CD4-positive, CD25-positive, alpha-beta regulatory T cell (primary cell): ENCODE results near the gene UBLCP1. TPM values are rescaled to one million over a fixed set of nuclear protein-coding genes. Genes with fewer than 3 reads are reported as not detected.
A peak's percentile ranks its signal among the peaks of the same experiment; 100 is the strongest.

ENCODE experiments used
- ATAC-seq, 2 donors: fragments of 150-1000 bp; cut with Tn5 transposase; one replicate each; pipeline ENCODE4 v1.10.0; 2021; ENCODE audit warnings: low read depth in 2 of 2, moderate number of reproducible peaks in 2 of 2, moderate library complexity in 1 of 2
- DNase-seq, 3 donors: peaks; one replicate each; pipeline versions ENCODE4 v3.0.0 to v3.0.0-alpha.2; 2012 to 2022; ENCODE audit warnings: mixed read lengths in 1 of 3
- H3K27ac ChIP-seq: one replicate; pipeline ENCODE4 v1.7.0; 2013; ENCODE audit warnings: mild to moderate bottlenecking, low read length; ENCODE audit not compliant: insufficient read depth, poor library complexity, severe bottlenecking
- H3K27me3 ChIP-seq: one replicate; pipeline ENCODE4 v1.7.0; 2013; ENCODE audit warnings: low read length; ENCODE audit not compliant: control insufficient read depth, insufficient read depth
- H3K36me3 ChIP-seq: one replicate; pipeline ENCODE4 v1.7.0; 2013; ENCODE audit warnings: mild to moderate bottlenecking, low read length, moderate library complexity; ENCODE audit not compliant: control insufficient read depth, insufficient read depth
- H3K4me1 ChIP-seq: 2 replicates; pipeline ENCODE4 v1.7.0; 2013; ENCODE audit warnings: mild to moderate bottlenecking, low read length; ENCODE audit not compliant: insufficient read depth, control insufficient read depth, poor library complexity, severe bottlenecking
- H3K4me3 ChIP-seq: one replicate; pipeline ENCODE4 v1.7.0; 2013; ENCODE audit warnings: low read depth, mild to moderate bottlenecking, low read length, moderate library complexity
- H3K9me3 ChIP-seq, 2 experiments: 1 replicate in 1 of 2; 2 replicates in 1 of 2; pipeline ENCODE4 v1.7.0; 2013; ENCODE audit warnings: low read length in 2 of 2, mild to moderate bottlenecking in 1 of 2, moderate library complexity in 1 of 2; ENCODE audit not compliant: control insufficient read depth in 2 of 2
- H3K27ac Mint-ChIP-seq, 3 donors: one replicate each; pipeline ENCODE4 v1.8.0; 2020 to 2022; ENCODE audit warnings: mild to moderate bottlenecking in 3 of 3, mixed read lengths in 3 of 3, moderate library complexity in 2 of 3
- H3K27me3 Mint-ChIP-seq: one replicate; pipeline ENCODE4 v1.8.0; 2022; ENCODE audit warnings: mild to moderate bottlenecking, mixed read lengths
- H3K36me3 Mint-ChIP-seq: one replicate; pipeline ENCODE4 v1.8.0; 2020; ENCODE audit warnings: mixed read lengths
- H3K4me1 Mint-ChIP-seq, 4 donors: one replicate each; pipeline ENCODE4 v1.8.0; 2020 to 2022; ENCODE audit warnings: mixed read lengths in 4 of 4, mild to moderate bottlenecking in 1 of 4
- H3K4me3 Mint-ChIP-seq, 4 donors: one replicate each; pipeline ENCODE4 v1.8.0; 2020 to 2022; ENCODE audit warnings: mild to moderate bottlenecking in 4 of 4, mixed read lengths in 4 of 4, moderate library complexity in 3 of 4
- H3K9me3 Mint-ChIP-seq, 7 donors: one replicate each; pipeline ENCODE4 v1.8.0; 2020 to 2022; ENCODE audit warnings: mixed read lengths in 7 of 7, mild to moderate bottlenecking in 3 of 7, moderate library complexity in 2 of 7
- polyA plus RNA-seq, 4 donors: library from polyadenylated mRNA; unstranded; fragments of 300-500 nt; fragmentation: Illumina TruSeq; gene quantifications; one replicate each; pipeline ENCODE4 v1.2.3, GENCODE V29; 2021
- total RNA-seq: library from RNA; stranded (reverse); gene quantifications from one replicate; pipeline ENCODE4 v1.2.3, GENCODE V29; 2022

The UBLCP1 gene
- total and polyA plus RNA-seq, 5 donors from 2014 or later = 20.5 to 66.1 (median 56.5) TPM

DNA sequence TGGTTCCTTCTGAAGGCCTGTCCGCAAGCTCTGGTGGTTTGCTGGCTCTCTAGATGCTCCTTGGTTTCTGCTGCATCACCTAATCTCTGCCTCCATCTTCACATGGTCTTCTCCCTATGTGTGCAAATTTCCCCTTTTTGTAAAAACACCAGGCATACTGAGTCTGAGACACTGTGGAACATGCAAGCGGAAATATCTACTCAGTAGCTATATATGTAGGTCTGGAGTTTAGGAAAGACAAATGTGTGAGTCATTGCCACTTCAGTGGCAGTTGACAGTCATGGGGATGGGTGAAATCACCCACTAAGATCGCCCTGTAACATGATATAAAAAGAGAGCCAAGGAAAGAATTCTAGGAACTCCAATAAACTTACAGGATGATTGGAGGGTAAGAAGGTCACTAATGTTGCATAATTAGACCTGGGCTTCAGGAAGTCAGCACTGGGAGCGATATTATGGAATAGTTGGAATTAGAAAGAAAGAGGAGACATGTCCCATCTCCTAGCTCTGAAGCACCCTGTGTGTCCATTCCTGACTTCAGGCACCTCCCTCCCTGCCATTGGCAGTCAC lies 22.7 kb upstream of the UBLCP1 start:
- H3K36me3 Mint-ChIP-seq = no peaks in the 10 kb centered on the region
- no peaks in the 10 kb centered on the region for H3K27me3 Mint-ChIP-seq

DNA sequence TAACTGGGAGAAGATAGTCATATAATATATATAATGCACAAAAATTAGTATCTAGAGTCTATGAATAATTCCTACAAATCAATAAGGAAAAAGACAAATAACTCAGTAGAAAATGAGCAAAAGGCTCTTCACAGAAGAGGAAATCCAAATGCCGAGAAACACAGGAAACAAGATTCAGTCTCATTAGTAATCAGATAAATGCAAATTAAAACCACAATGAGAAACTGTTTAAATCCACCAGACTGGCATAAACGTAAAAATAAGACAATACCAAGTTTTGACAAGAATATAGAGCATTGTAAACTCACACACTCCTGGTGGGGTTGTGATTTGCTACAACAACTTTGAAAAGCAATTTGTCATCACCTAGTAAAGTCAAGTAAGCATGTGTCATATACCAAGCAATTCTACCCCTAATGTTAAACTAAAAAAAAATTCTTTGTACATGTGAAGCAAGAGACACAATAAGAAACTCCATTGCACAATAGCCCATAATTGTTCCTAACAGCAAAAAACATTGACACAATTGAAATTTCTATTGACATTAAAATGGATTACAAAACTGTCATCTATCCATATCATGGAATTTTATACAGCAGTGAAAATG lies 21.0 kb upstream of the UBLCP1 start:
- H3K9me3 Mint-ChIP-seq = no peaks in the 10 kb centered on the region
- Histone ChIP-seq H3K4me1 (peaks cover 13% of the 10 kb centered on the region), H3K27me3 (peaks cover 8% of the 10 kb centered on the region), H3K36me3 (no peaks in the 10 kb centered on the region), H3K4me3 (peak overlapping the region; percentile 45), H3K27ac (no peak overlapping the region), H3K9me3 (no peaks in the 10 kb centered on the region)
- H3K4me3 Mint-ChIP-seq = peak overlapping the region in 2 of 4 donors; percentile 39 to 45
- DNase-seq = peak in 2 of 3 donors; percentile 11 to 59
- no peaks in the 10 kb centered on the region for H3K27me3 Mint-ChIP-seq
- H3K36me3 Mint-ChIP-seq = no peaks in the 10 kb centered on the region
- peak overlapping the region in 2 of 3 donors; percentile 47 to 63 for H3K27ac Mint-ChIP-seq
- H3K4me1 Mint-ChIP-seq = peaks cover 4 to 28% (median 19%) of the 10 kb centered on the region in 4 donors
- ATAC-seq = peak; percentile 31 to 37

More for the DNA sequence above, 22.7 kb upstream of the UBLCP1 start:
- DNase-seq (no peak), ATAC-seq (no peak)
- H3K27ac Mint-ChIP-seq = peak overlapping the region in 1 of 3 donors; percentile 39
- no peak overlapping the region for H3K4me3 Mint-ChIP-seq
- Histone ChIP-seq H3K4me3 (no peak overlapping the region), H3K9me3 (no peaks in the 10 kb centered on the region), H3K4me1 (peaks cover 13% of the 10 kb centered on the region), H3K27me3 (no peaks in the 10 kb centered on the region), H3K36me3 (no peaks in the 10 kb centered on the region), H3K27ac (no peak overlapping the region)
- H3K9me3 Mint-ChIP-seq = no peaks in the 10 kb centered on the region
- peaks cover 4 to 28% (median 19%) of the 10 kb centered on the region in 4 donors for H3K4me1 Mint-ChIP-seq

- H3K4me3 Mint-ChIP-seq = peak overlapping the region in 1 of 4 donors; percentile 39
- Histone ChIP-seq H3K36me3 (no peaks in the 10 kb centered on the region), H3K27me3 (peaks cover 8% of the 10 kb centered on the region), H3K4me3 (peak overlapping the region; percentile 45), H3K9me3 (no peaks in the 10 kb centered on the region), H3K27ac (no peak overlapping the region), H3K4me1 (peaks cover 13% of the 10 kb centered on the region)
- peak overlapping the region; percentile 7 to 63 (median 47) for H3K27ac Mint-ChIP-seq
- no peaks in the 10 kb centered on the region for H3K9me3 Mint-ChIP-seq
- H3K27me3 Mint-ChIP-seq = no peaks in the 10 kb centered on the region
- H3K4me1 Mint-ChIP-seq = peaks cover 4 to 28% (median 19%) of the 10 kb centered on the region in 4 donors
- no peaks in the 10 kb centered on the region for H3K36me3 Mint-ChIP-seq
- ATAC-seq = no peak
- no peak for DNase-seq
These were observed 20.4 kb upstream of the UBLCP1 start for GRCh38 chr5:159242656-159243055.

- Mint-ChIP-seq H3K36me3 (no peaks in the 10 kb centered on the region), H3K27me3 (no peaks in the 10 kb centered on the region), H3K4me3 (no peak overlapping the region), H3K9me3 (peaks cover 0 to 2% (median 0%) of the 10 kb centered on the region in 7 donors), H3K27ac (peak overlapping the region in 1 of 3 donors; percentile 5), H3K4me1 (peaks cover 4 to 28% (median 19%) of the 10 kb centered on the region in 4 donors)
- peaks cover 13% of the 10 kb centered on the region for H3K4me1 ChIP-seq
- H3K9me3 ChIP-seq = no peaks in the 10 kb centered on the region
- ATAC-seq (no peak), DNase-seq (no peak)
- H3K36me3 ChIP-seq = no peaks in the 10 kb centered on the region
- H3K27me3 ChIP-seq = peaks cover 8% of the 10 kb centered on the region
- no peak overlapping the region for H3K27ac ChIP-seq
- H3K4me3 ChIP-seq = no peak overlapping the region
These were observed 19.7 kb upstream of the UBLCP1 start for GRCh38 chr5:159243385-159243784.

GRCh38 chr5:159244163-159244562 lies 18.9 kb upstream of the UBLCP1 start:
- ATAC-seq (no peak), DNase-seq (no peak)
- H3K4me1 Mint-ChIP-seq = peaks cover 4 to 28% (median 19%) of the 10 kb centered on the region in 4 donors
- Histone ChIP-seq H3K36me3 (no peaks in the 10 kb centered on the region), H3K4me1 (peaks cover 13% of the 10 kb centered on the region), H3K4me3 (no peak overlapping the region), H3K9me3 (no peaks in the 10 kb centered on the region), H3K27ac (no peak overlapping the region), H3K27me3 (peaks cover 8% of the 10 kb centered on the region)
- H3K27me3 Mint-ChIP-seq = peaks cover 7% of the 10 kb centered on the region
- H3K36me3 Mint-ChIP-seq = no peaks in the 10 kb centered on the region
- peaks cover 0 to 3% (median 0%) of the 10 kb centered on the region in 7 donors for H3K9me3 Mint-ChIP-seq
- no peak overlapping the region for H3K4me3 Mint-ChIP-seq
- no peak overlapping the region for H3K27ac Mint-ChIP-seq

DNA sequence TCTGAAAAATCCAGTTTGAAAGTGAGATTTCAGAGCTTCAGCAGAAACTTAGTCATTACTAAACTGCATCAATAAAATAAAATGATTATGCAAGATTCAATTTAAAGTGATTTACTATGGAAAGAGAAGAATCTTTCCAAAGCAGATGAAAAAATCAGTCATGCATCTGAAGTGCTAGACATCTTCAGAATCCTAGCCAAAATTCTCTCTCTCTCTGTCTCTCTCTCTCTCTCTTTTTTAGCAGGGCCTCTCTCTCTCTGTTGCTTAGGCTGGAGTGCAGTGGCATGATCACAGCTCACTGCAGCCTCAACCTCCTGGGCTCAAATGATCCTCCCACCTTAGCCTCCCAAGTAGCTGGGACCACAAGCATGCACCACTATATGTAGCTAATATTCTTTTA lies 18.2 kb upstream of the UBLCP1 start:
- Mint-ChIP-seq H3K27ac (peak overlapping the region in 1 of 3 donors; percentile 14), H3K9me3 (peaks cover 0 to 3% (median 0%) of the 10 kb centered on the region in 7 donors), H3K4me3 (no peak overlapping the region), H3K27me3 (peaks cover 10% of the 10 kb centered on the region), H3K36me3 (no peaks in the 10 kb centered on the region), H3K4me1 (peaks cover 4 to 27% (median 19%) of the 10 kb centered on the region in 4 donors)
- Histone ChIP-seq H3K4me3 (no peak overlapping the region), H3K27me3 (peaks cover 8% of the 10 kb centered on the region), H3K27ac (no peak overlapping the region), H3K9me3 (no peaks in the 10 kb centered on the region), H3K4me1 (peaks cover 13% of the 10 kb centered on the region), H3K36me3 (no peaks in the 10 kb centered on the region)
- no peak for DNase-seq
- no peak for ATAC-seq

DNA sequence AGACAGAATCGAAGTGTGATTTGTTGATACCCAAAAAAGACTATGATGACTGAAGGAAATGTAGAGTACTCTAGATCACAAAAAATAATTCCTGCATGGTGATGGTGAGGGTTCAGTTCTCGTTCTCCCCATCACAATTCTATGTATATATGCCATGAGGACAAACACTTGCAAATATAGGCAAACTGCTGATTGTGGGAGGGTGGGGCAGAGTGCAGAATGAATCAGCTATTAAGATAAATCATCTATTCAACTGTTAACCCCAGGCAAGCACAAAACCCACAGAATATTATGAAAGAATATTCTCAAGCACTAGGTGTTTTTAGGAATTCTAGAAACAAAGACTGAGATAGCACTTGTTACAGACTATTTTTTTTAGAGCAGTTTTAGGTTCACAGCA lies 13.9 kb upstream of the UBLCP1 start:
- no peak for DNase-seq
- peaks cover 0 to 3% (median 0%) of the 10 kb centered on the region in 7 donors for H3K9me3 Mint-ChIP-seq
- H3K4me3 Mint-ChIP-seq = no peak overlapping the region
- peaks cover 8% of the 10 kb centered on the region for H3K27me3 ChIP-seq
- no peaks in the 10 kb centered on the region for H3K4me1 ChIP-seq
- no peaks in the 10 kb centered on the region for H3K36me3 ChIP-seq
- H3K4me1 Mint-ChIP-seq = no peaks in the 10 kb centered on the region
- peaks cover 20% of the 10 kb centered on the region for H3K27me3 Mint-ChIP-seq
- no peaks in the 10 kb centered on the region for H3K36me3 Mint-ChIP-seq
- H3K27ac Mint-ChIP-seq = peak overlapping the region in 1 of 3 donors; percentile 8
- no peak overlapping the region for H3K27ac ChIP-seq
- no peak for ATAC-seq
- H3K9me3 ChIP-seq = no peaks in the 10 kb centered on the region
- H3K4me3 ChIP-seq = no peak overlapping the region
